Right renal cortex interstitium (tissue), 3 donors: Measurements from ENCODE around the gene IL18R1. TPM values are rescaled to one million over a fixed set of nuclear protein-coding genes. Genes with fewer than 3 reads are reported as not detected.

Experiments used
- DNase-seq, 3 donors: peaks; one replicate each; pipeline ENCODE4 v3.0.0-alpha.2; 2013; ENCODE audit warnings: low read depth in 3 of 3, low spot score in 2 of 3
- polyA plus RNA-seq, 3 donors: library from polyadenylated mRNA; unstranded; fragments of 120-200 nt; gene quantifications; one replicate each; pipeline ENCODE4 v1.2.1, GENCODE V29; 2013; ENCODE audit not compliant: insufficient read length in 3 of 3

The IL18R1 gene
- polyA plus RNA-seq, 3 donors: 2.1 to 2.7 (median 2.5) TPM

- no peak for DNase-seq
These were observed 12.7 kb upstream of the IL18R1 start for GRCh38 chr2:102342888-102343287.

- no peak for DNase-seq
These were observed 11.2 kb upstream of the IL18R1 start for GRCh38 chr2:102344397-102344796.

GRCh38 chr2:102345329-102345920, 10.2 kb upstream of the IL18R1 start:
- DNase-seq: no peak

- DNase-seq: no peak
These were observed 9.0 kb upstream of the IL18R1 start for GRCh38 chr2:102346381-102347130.

GRCh38 chr2:102350137-102350793, 5.3 kb upstream of the IL18R1 start:
- DNase-seq: no peak

GRCh38 chr2:102356381-102356712, 751 bp downstream of the IL18R1 start:
- DNase-seq: no peak

- DNase-seq: no peak
These were observed 1.1 kb downstream of the IL18R1 start for GRCh38 chr2:102356741-102357140.

- no peak for DNase-seq
These were observed 2.3 kb downstream of the IL18R1 start for GRCh38 chr2:102357937-102358336.

GRCh38 chr2:102358496-102358895, 2.9 kb downstream of the IL18R1 start:
- DNase-seq: no peak

GRCh38 chr2:102359527-102359926, 3.9 kb downstream of the IL18R1 start:
- no peak for DNase-seq

GRCh38 chr2:102361632-102362241, 6.1 kb downstream of the IL18R1 start:
- no peak for DNase-seq

- no peak for DNase-seq
These were observed 10.2 kb downstream of the IL18R1 start for GRCh38 chr2:102365763-102366162.

GRCh38 chr2:102366406-102367112, 11.0 kb downstream of the IL18R1 start:
- no peak for DNase-seq

GRCh38 chr2:102367331-102367971, 11.9 kb downstream of the IL18R1 start:
- no peak for DNase-seq

- no peak for DNase-seq
These were observed 13.0 kb downstream of the IL18R1 start for GRCh38 chr2:102368461-102369109.

GRCh38 chr2:102369866-102370265, 14.3 kb downstream of the IL18R1 start:
- no peak for DNase-seq

GRCh38 chr2:102376052-102376591, 20.5 kb downstream of the IL18R1 start:
- no peak for DNase-seq

- DNase-seq: no peak
These were observed 28.1 kb downstream of the IL18R1 start for GRCh38 chr2:102383722-102384121.

- DNase-seq: no peak
These were observed 29.9 kb downstream of the IL18R1 start for GRCh38 chr2:102385522-102385921.

GRCh38 chr2:102386004-102386403, 30.4 kb downstream of the IL18R1 start:
- no peak for DNase-seq
